Heart left ventricle (tissue), 16 donors: Measurements from ENCODE around the gene SYPL1. TPM values are rescaled to one million over a fixed set of nuclear protein-coding genes. Genes with fewer than 3 reads are reported as not detected.

Experiments
- ATAC-seq, 4 donors: fragments of 200-7000 bp; cut with Tn5 transposase; one replicate each; pipeline ENCODE4 v1.9.1; 2020 to 2022; ENCODE audit warnings: moderate library complexity in 4 of 4, mild to moderate bottlenecking in 3 of 4, moderate number of reproducible peaks in 1 of 4
- DNase-seq, 5 donors: peaks; one replicate each; pipeline ENCODE4 v3.0.0-alpha.2; 2020
- H3K27ac ChIP-seq, 12 donors: fragments of 200-600 bp; sonication (generic) in 4 of 12; one replicate each; pipeline versions ENCODE4 v1.5.0 to v1.8.0; 2016 to 2022; ENCODE audit warnings: mild to moderate bottlenecking in 2 of 12
- H3K27me3 ChIP-seq, 9 donors: fragments of 200-600 bp; sonication (generic) in 2 of 9; one replicate each; pipeline versions ENCODE4 v1.5.1 to v1.8.0; 2016 to 2022; ENCODE audit warnings: mild to moderate bottlenecking in 3 of 9
- H3K36me3 ChIP-seq, 9 donors: fragments of 200-600 bp; sonication (generic) in 2 of 9; one replicate each; pipeline versions ENCODE4 v1.5.0 to v1.8.0; 2018 to 2022; ENCODE audit warnings: mild to moderate bottlenecking in 2 of 9
- H3K4me1 ChIP-seq, 12 donors: fragments of 200-600 bp; sonication (generic) in 4 of 12; one replicate each; pipeline versions ENCODE4 v1.5.0 to v1.8.0; 2016 to 2022; ENCODE audit warnings: mild to moderate bottlenecking in 3 of 12
- H3K4me3 ChIP-seq, 12 donors: fragments of 200-600 bp; sonication (generic) in 4 of 12; one replicate each; pipeline versions ENCODE4 v1.5.0 to v1.8.0; 2017 to 2022; ENCODE audit warnings: mild to moderate bottlenecking in 9 of 12, moderate library complexity in 4 of 12
- H3K9me3 ChIP-seq, 12 donors: fragments of 200-600 bp; sonication (generic) in 4 of 12; one replicate each; pipeline versions ENCODE4 v1.5.0 to v1.8.0; 2016 to 2022; ENCODE audit warnings: mild to moderate bottlenecking in 1 of 12
- CTCF ChIP-seq, 12 donors: fragments of 200-600 bp; sonication (generic) in 4 of 12; IDR thresholded peaks; one replicate each; pipeline versions ENCODE4 v1.5.0 to v1.8.0; 2018 to 2022; ENCODE audit warnings: antibody characterized with exemption in 12 of 12, mild to moderate bottlenecking in 5 of 12
- POLR2A ChIP-seq, 2 donors: fragments of 450-650 bp; IDR thresholded peaks; one replicate each; pipeline ENCODE4 v1.6.1; 2017; ENCODE audit warnings: antibody characterized with exemption in 2 of 2, mild to moderate bottlenecking in 2 of 2, moderate library complexity in 2 of 2
- WGBS, 4 donors: extraction: QIAGEN DNeasy Blood & Tissue Kit in 2 of 4; methylation state at CpG; one replicate each; pipeline versions ENCODE4 v1.1.5 to v1.1.7; 2013 to 2018; 5-methylcytosine and 5-hydroxymethylcytosine counted together
- intact Hi-C, 10 donors: fragments of 100-400 bp; cut with DNase I; formaldehyde crosslinking; loops; one replicate each; pipeline versions ENCODE4 v1.11.1 to v1.14.2; 2022
- polyA plus RNA-seq, 2 donors: library from polyadenylated mRNA; stranded (reverse); fragments of 200-250 nt; gene quantifications; one replicate each; pipeline ENCODE4 v1.2.3, GENCODE V29; 2013
- total RNA-seq, 9 donors: library from RNA; depleted of rRNA in 2 of 9; stranded (reverse); fragments of >200 nt in 2 of 9; fragmentation: NEBNext Ultra II Directional in 3 of 9; extraction: Animal tissue kit (Norgen Biotek cat#: 25700) in 3 of 9; gene quantifications; one replicate each; pipeline versions ENCODE4 v1.1.0 to v1.2.4, GENCODE V29; 2016 to 2023
- donor health status: ischemic (EF 13 %, LVEDD 7.1; RV severe dilation, severe dysfunction).
- donor health status: healthy with polysubstance abuse.
- donor health status: DM: no; HTN: yes; CAD: no.
- donor health status: DM: no; HTN: no; CAD: no.
- donor health status: ischemic (EF 25% LVEDD 6.9; RV normal size, moderate dysfunction).
- donor health status: ischemic (EF 25% LVEDD 5.7; RV mildly dilated, moderate dysfunction).
- donor health status: healthy.
- donor health status: DM: yes; HTN: yes; CAD: no.
- donor health status: ischemic (EF 35%, LVEDD 5.7; RV mildly dilated, moderate dysfunction).
- donor health status: nonischemic (EF 11% LVEDD 7.7; RV severe dilation, severe dysfunction).
- donor health status: DM: yes; HTN: yes; CAD: no.
- donor health status: PGD.
- donor health status: ischemic (EF 29% LVEDD 5.4; RV normal size, mild dysfunction).
- donor health status: nonischemic (EF 23%, LVEDD 6.1; RV moderate dilation, normal function).

Gene SYPL1
- total and polyA plus RNA-seq, 11 donors: 70.6 to 99.8 (median 78.5) TPM

DNA sequence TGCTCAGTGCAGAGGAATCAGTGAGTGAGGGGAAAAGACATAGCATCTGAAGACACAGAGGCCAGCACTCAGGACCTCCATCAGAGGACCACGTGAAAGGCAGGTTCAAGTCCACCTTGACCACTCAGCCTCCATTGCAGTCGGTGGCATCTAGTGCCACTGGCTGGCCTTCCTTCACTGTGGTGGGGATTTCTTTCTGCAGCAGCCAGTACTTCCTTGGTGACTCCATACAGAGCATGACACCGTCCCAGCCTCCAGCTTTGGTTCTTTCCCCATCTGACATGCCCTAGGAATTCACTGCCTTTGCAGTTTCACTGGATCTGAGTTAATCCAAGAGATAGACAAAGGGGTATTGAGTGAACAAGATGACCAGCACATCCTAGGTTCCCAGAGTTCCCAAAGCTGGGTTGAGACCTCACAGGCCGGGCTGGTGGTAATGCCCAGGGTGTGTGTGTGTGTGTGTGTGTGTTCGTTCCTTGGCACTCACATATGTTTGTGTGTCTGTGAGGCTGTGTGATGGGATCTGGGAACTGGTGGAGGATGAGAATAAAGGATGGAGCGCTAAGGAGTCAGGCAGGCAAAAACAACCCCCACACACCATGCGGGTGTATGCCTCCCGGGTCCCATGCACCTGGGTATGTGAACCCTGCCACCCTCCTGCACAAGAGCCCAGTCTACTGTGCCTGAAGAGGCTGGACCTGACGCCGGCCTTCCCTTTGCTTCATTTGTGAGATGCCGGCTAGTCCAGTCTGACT is 57.8 kb downstream of the SYPL1 start:
- DNase-seq (no peak), ATAC-seq (no peak)
- 93 to 98% (median 96%) methylated on average over 11 of the region's 11 CpGs for WGBS, 4 donors
- intact Hi-C loops: loop anchor here in 3 of 10 donors (10.0 kb wide), 2 partner anchors 400 to 410 kb away; no protein-coding TSS in a partner anchor
- no peak overlapping the region for H3K4me3 ChIP-seq
- H3K27me3 ChIP-seq: no peaks in the 10 kb centered on the region
- H3K4me1 ChIP-seq: peaks cover 0 to 24% (median 9%) of the 10 kb centered on the region in 12 donors
- no peaks in the 10 kb centered on the region for H3K9me3 ChIP-seq
- no peaks in the 10 kb centered on the region for H3K36me3 ChIP-seq
- TF ChIP-seq POLR2A (IDR thresholded peaks at IDR 0.05): no peak
- no peak for TF ChIP-seq CTCF (IDR thresholded peaks at IDR 0.05)
- H3K27ac ChIP-seq: no peak overlapping the region

DNA sequence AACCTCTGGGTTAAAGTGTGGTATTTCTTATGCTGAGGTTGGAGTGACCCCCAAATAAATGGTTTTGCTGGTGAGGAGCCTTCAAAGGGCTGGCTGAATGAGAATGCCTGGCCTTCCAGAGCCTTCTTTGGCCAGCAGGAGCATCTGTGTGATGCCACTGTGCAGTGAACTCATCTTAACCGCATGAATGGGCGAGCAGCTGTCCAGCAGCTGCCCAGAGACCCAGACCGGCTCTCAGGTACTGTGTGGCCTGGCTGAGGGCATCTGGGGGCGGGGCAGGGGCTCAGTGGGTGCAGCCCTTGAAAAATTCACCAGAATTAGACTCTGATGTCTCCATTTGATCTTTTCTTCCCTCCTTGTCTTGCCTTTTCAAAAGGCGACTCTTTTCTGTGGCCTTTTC is 59.0 kb downstream of the SYPL1 start:
- intact Hi-C loops: loop anchor here in 3 of 10 donors (10.0 kb wide), 2 partner anchors 402 to 412 kb away; no protein-coding TSS in a partner anchor
- Histone ChIP-seq H3K4me3 (no peak overlapping the region), H3K36me3 (no peaks in the 10 kb centered on the region), H3K9me3 (no peaks in the 10 kb centered on the region), H3K27me3 (no peaks in the 10 kb centered on the region), H3K27ac (no peak overlapping the region), H3K4me1 (peaks cover 0 to 15% (median 7%) of the 10 kb centered on the region in 12 donors)
- no peak for DNase-seq
- 86 to 93% (median 91%) methylated on average over 5 of the region's 5 CpGs for WGBS, 4 donors
- TF ChIP-seq CTCF (IDR thresholded peaks at IDR 0.05) (no peak), POLR2A (IDR thresholded peaks at IDR 0.05) (no peak)
- ATAC-seq: no peak

DNA sequence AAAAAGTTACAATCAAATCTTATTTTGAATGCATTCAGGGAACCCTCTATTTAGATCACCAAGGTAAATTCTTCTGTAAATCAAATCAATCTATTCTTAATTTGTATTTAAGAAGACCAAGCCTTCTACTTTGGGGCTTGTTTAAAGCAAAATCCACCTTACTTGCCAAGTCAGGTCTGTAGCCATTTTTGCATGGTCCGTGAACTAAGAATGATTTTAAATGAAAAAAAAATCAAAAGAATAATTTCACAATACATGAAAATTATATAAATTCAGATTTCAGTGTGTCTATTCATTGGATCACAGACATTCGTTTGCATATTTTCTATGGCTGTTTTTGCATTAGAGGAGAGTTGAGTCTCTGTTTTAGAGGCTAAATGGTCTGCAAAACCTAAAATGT is 59.4 kb downstream of the SYPL1 start:
- Histone ChIP-seq H3K27me3 (no peaks in the 10 kb centered on the region), H3K36me3 (no peaks in the 10 kb centered on the region), H3K9me3 (no peaks in the 10 kb centered on the region), H3K4me3 (no peak overlapping the region), H3K4me1 (peaks cover 0 to 15% (median 7%) of the 10 kb centered on the region in 12 donors), H3K27ac (no peak overlapping the region)
- intact Hi-C loops: loop anchor here in 3 of 10 donors (10.0 kb wide), 2 partner anchors 402 to 412 kb away; no protein-coding TSS in a partner anchor
- WGBS, 4 donors: 85 to 89% (median 87%) methylated on average over 2 of the region's 2 CpGs
- no peak for TF ChIP-seq CTCF (IDR thresholded peaks at IDR 0.05)
- no peak for TF ChIP-seq POLR2A (IDR thresholded peaks at IDR 0.05)
- ATAC-seq (no peak), DNase-seq (no peak)

DNA sequence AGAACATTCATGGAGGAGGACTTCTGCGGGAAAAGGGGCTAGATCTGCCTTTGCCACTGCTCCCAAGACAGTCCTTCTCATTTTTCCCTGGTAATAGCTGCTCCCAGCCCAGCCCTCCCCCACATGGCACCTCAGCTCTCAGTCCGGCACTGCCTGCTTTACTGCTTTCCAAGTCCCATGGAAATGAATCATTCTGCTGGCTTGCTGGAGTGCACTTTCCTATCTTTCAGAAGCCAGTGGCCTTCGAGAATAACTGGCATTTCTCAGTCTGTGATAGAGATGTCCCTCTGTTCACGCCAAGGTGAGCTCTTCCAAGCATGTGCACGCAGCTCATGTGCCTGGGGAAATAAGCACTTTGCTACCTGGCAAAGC is 61.4 kb downstream of the SYPL1 start:
- Histone ChIP-seq H3K36me3 (no peaks in the 10 kb centered on the region), H3K27ac (peak overlapping the region in 5 of 12 donors; percentile 9 to 55 (median 48)), H3K4me1 (peaks cover 0 to 11% (median 5%) of the 10 kb centered on the region in 12 donors), H3K9me3 (no peaks in the 10 kb centered on the region), H3K4me3 (no peak overlapping the region), H3K27me3 (no peaks in the 10 kb centered on the region)
- 66 to 86% (median 74%) methylated on average over 5 of the region's 5 CpGs for WGBS, 4 donors
- intact Hi-C loops: loop anchor here in 3 of 10 donors (10.0 kb wide), 2 partner anchors 404 to 414 kb away; no protein-coding TSS in a partner anchor
- DNase-seq: no peak
- no peak for TF ChIP-seq POLR2A (IDR thresholded peaks at IDR 0.05)
- no peak for TF ChIP-seq CTCF (IDR thresholded peaks at IDR 0.05)
- ATAC-seq: peak; percentile 23 to 78 (median 60)
